Peyer's patch (tissue), 4 donors: ENCODE data around the gene TXNDC17. TPM values are rescaled to one million over a fixed set of nuclear protein-coding genes. Genes with fewer than 3 reads are reported as not detected.
"Not testable (repeated sequence)": the region's sequence is repeated elsewhere in the genome, so short reads cannot be mapped to it uniquely, and the experiment has no call there.

Experiments
- DNase-seq, 3 donors: peaks; one replicate each; pipeline ENCODE4 v3.0.0-alpha.2; 2017 to 2019
- H3K27ac ChIP-seq, 4 donors: fragments of 200-600 bp; sonication (generic); one replicate each; pipeline ENCODE4 v1.5.1; 2016 to 2019
- H3K27me3 ChIP-seq, 2 donors: fragments of 200-600 bp; sonication (generic); one replicate each; pipeline ENCODE4 v1.5.1; 2019
- H3K36me3 ChIP-seq, 3 donors: fragments of 200-600 bp; sonication (generic); one replicate each; pipeline ENCODE4 v1.5.1; 2016 to 2019
- H3K4me1 ChIP-seq, 4 donors: fragments of 200-600 bp; sonication (generic); one replicate each; pipeline ENCODE4 v1.5.1; 2016 to 2019
- H3K4me3 ChIP-seq, 4 donors: fragments of 200-600 bp; sonication (generic); 1 replicate in 3 of 4; 2 replicates in 1 of 4; pipeline ENCODE4 v1.5.1; 2016 to 2019; ENCODE audit warnings: mild to moderate bottlenecking in 1 of 4
- H3K9me3 ChIP-seq, 4 donors: fragments of 200-600 bp; sonication (generic); one replicate each; pipeline ENCODE4 v1.5.1; 2016 to 2019; ENCODE audit warnings: mild to moderate bottlenecking in 1 of 4
- POLR2A ChIP-seq, 2 donors: fragments of 450-650 bp; IDR thresholded peaks; one replicate each; pipeline ENCODE4 v1.5.1; 2017; ENCODE audit warnings: antibody characterized with exemption in 2 of 2, mild to moderate bottlenecking in 2 of 2, moderate library complexity in 2 of 2
- total RNA-seq, 4 donors: library from RNA; depleted of rRNA; stranded (reverse); fragments of >200 nt; gene quantifications; one replicate each; pipeline ENCODE4 v1.1.0, GENCODE V29; 2016
- TF ChIP-seq, protein P1 (sequence below), 6 experiments: fragments of 450-650 bp in 4 of 6; fragments of 200-600 bp in 2 of 6; sonication (generic) in 1 of 6; IDR thresholded peaks; one replicate each; pipeline ENCODE4 v1.5.1; 2017 to 2019; ENCODE audit warnings: antibody characterized with exemption in 6 of 6, mild to moderate bottlenecking in 3 of 6, moderate library complexity in 1 of 6

Gene TXNDC17
- total RNA-seq, 4 donors from 2014 or later, result 73.9 to 192 (median 149) TPM

DNA sequence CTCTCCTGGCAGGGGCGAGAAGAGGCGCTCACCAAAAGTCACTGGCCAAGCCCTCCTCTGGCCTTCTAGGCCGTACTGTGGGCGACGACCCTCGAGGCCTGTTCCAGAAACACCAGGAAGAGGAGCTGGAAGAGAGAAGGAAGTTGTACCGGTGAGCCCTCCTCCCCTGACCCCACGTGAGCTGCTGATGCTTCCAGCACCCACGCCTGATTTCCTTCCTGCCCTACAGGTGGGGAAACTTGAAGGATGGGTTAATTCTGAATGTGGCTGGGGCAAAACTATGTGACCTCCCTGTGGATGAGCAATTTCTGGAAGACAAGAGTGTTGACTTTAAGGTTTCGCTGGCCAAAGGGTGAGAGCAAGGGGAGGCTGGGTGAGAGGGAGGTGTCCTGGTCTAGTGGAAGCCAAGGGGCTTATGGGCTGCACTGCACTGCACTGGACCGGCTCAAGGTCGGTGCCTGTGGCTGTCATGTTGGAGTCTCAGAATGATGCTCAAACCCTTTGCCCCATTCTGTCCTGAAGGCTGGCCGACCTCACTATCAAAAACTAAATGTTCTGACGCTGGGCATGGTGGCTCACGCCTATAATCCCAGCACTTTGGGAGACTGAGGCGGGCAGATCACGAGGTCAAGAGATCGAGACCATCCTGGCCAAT, 16.9 kb downstream of the TXNDC17 start:
- TF ChIP-seq, protein P1, sequence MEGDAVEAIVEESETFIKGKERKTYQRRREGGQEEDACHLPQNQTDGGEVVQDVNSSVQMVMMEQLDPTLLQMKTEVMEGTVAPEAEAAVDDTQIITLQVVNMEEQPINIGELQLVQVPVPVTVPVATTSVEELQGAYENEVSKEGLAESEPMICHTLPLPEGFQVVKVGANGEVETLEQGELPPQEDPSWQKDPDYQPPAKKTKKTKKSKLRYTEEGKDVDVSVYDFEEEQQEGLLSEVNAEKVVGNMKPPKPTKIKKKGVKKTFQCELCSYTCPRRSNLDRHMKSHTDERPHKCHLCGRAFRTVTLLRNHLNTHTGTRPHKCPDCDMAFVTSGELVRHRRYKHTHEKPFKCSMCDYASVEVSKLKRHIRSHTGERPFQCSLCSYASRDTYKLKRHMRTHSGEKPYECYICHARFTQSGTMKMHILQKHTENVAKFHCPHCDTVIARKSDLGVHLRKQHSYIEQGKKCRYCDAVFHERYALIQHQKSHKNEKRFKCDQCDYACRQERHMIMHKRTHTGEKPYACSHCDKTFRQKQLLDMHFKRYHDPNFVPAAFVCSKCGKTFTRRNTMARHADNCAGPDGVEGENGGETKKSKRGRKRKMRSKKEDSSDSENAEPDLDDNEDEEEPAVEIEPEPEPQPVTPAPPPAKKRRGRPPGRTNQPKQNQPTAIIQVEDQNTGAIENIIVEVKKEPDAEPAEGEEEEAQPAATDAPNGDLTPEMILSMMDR (IDR thresholded peaks at IDR 0.05), result no peak
- no peak for TF ChIP-seq POLR2A (IDR thresholded peaks at IDR 0.05)
- Histone ChIP-seq H3K27me3 (no peaks in the 10 kb centered on the region), H3K9me3 (no peaks in the 10 kb centered on the region), H3K36me3 (no peaks in the 10 kb centered on the region), H3K4me1 (peaks cover 0 to 14% (median 3%) of the 10 kb centered on the region in 4 donors), H3K4me3 (peak overlapping the region; percentile 27 to 42 (median 40)), H3K27ac (peak overlapping the region in 1 of 4 donors; percentile 65)
- no peak for DNase-seq

DNA sequence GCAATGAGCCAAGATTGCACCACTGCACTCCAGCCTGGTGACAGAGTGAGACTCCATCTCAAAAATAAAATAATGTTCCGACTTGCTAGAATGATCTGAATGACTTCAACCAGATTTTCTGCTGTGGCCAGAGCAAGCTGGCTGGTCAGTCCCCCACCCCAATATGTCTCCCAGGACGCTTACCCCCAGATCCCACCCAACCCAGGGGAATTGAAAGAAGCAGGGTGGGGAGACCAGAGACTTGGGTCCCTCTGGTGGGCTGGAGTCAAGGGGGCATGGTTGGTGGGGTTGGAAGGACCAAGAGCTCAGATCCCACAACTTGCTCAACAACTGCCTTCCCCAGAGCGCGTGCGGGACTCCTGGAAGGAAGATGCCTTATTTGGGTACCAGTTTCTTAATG, 17.6 kb downstream of the TXNDC17 start:
- not testable (repeated sequence) for H3K36me3 ChIP-seq, H3K27me3 ChIP-seq, H3K9me3 ChIP-seq, DNase-seq, H3K4me3 ChIP-seq
- peaks cover 0 to 14% (median 3%) of the 10 kb centered on the region in 4 donors for H3K4me1 ChIP-seq
- peak overlapping the region in 1 of 4 donors; percentile 65 for H3K27ac ChIP-seq

DNA sequence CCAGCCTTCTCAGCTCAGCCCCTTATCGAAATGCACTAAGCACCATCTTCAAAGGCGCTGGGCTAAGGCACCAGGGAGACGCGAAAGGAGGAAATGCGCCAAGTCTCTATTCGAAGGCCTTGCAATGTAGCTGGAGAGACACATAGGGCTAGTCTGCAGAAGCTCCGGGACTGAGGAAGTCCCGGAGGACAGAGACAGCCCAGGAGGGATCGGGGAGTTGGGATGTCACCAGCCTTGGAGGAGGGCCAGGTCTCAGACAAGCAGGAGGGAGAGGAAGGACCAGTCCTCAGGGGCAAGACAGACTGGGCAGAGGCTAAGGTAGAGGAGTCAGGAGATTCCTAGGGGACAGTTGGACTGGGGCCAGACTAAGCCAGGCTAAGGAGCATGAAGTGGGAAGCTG, 19.2 kb downstream of the TXNDC17 start:
- DNase-seq, result no peak
- H3K27ac ChIP-seq, result peak overlapping the region in 1 of 4 donors; percentile 70
- H3K27me3 ChIP-seq, result no peaks in the 10 kb centered on the region
- TF ChIP-seq, protein P1 (IDR thresholded peaks at IDR 0.05), result no peak
- no peak for TF ChIP-seq POLR2A (IDR thresholded peaks at IDR 0.05)
- peaks cover 0 to 5% (median 3%) of the 10 kb centered on the region in 4 donors for H3K4me1 ChIP-seq
- no peaks in the 10 kb centered on the region for H3K9me3 ChIP-seq
- no peaks in the 10 kb centered on the region for H3K36me3 ChIP-seq
- no peak overlapping the region for H3K4me3 ChIP-seq

DNA sequence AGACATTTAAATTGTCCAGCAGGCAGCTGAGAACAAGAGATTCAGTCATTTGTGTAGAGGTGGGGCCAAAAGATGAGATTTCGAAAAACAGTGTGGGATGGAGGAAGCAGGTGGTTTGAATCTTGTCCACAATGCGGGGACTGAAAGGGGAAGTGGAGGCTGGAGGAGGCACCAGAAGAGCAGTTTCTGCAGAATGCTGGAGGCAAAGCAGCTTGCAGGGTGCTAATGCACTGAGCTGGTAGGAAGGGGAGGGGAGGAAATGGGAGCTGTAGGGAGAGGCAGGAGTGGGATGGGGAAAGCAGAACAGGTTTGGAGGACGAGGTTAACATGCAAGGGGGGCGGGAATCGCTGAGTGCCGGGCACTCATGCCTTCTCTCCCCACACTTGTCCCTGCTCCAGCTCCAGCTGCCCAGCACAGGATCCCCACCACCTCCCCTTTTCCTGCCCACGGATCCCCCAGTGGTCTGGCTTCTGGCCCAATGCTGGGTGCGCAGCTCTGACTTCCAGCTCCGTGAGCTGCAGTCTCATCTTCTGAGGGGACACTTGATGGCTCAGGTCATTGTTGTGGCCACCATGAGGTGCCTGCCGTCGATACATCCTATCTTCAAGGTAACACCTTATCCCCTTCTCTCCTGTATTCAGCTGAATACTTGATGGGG, 20.1 kb downstream of the TXNDC17 start:
- no peaks in the 10 kb centered on the region for H3K36me3 ChIP-seq
- H3K9me3 ChIP-seq, result no peaks in the 10 kb centered on the region
- H3K4me3 ChIP-seq, result peak overlapping the region in 1 of 4 donors; percentile 15
- TF ChIP-seq, protein P1 (IDR thresholded peaks at IDR 0.05), result no peak
- TF ChIP-seq POLR2A (IDR thresholded peaks at IDR 0.05), result no peak
- peaks cover 0 to 5% (median 0%) of the 10 kb centered on the region in 4 donors for H3K4me1 ChIP-seq
- no peaks in the 10 kb centered on the region for H3K27me3 ChIP-seq
- DNase-seq, result peak in 2 of 3 donors; percentile 63 to 66
- peak overlapping the region in 1 of 4 donors; percentile 70 for H3K27ac ChIP-seq

DNA sequence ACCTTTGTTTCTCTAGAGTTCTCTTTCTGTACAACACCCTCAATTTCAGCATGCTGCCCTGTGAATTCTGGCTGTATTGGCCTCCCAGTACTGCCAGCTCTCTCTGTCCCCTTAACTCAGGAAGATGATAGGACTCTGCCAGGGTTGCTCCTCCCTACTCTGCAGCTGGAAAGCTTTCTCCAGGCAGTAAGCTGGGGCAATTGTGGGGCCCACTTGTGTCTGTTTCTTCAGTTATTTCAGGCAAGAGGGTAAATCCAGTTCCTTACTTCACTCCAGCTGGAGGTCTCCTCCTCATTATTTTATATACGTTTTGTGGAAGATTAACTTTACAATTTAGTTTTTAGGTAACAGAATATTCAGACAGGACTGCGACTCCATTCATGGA, 20.6 kb downstream of the TXNDC17 start:
- Histone ChIP-seq H3K4me3 (no peak overlapping the region), H3K27me3 (no peaks in the 10 kb centered on the region), H3K9me3 (no peaks in the 10 kb centered on the region), H3K36me3 (no peaks in the 10 kb centered on the region), H3K4me1 (peaks cover 0 to 5% (median 0%) of the 10 kb centered on the region in 4 donors), H3K27ac (peak overlapping the region in 1 of 4 donors; percentile 70)
- TF ChIP-seq POLR2A (IDR thresholded peaks at IDR 0.05), result no peak
- TF ChIP-seq, protein P1 (IDR thresholded peaks at IDR 0.05), result no peak
- no peak for DNase-seq

DNA sequence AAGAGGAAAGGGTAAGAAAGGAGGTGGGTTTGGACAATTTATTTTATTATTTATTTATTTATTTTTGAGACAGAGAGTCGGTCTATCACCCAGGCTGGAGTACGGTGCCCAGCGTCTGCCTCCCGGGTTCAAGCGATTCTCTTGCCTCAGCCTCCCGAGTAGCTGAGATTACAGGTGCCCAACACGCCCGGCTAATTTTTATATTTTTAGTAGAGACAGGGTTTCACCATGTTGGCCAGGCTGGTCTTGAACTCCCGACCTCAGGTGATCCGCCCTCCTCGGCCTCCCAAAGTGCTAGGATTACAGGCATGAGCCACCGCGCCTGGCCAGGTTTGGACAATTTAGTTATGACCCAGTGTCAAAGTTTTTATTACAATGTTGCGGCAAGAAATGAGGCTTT, 22.3 kb downstream of the TXNDC17 start:
- not testable (repeated sequence) for H3K4me1 ChIP-seq, H3K36me3 ChIP-seq, H3K27me3 ChIP-seq, H3K4me3 ChIP-seq, H3K9me3 ChIP-seq, H3K27ac ChIP-seq, DNase-seq
